Measurements from ENCODE around the gene PAIP2B.
"Not testable (repeated sequence)": the region's sequence is repeated elsewhere in the genome, so short reads cannot be mapped to it uniquely, and the experiment has no call there.

PAIP2B gene

DNA sequence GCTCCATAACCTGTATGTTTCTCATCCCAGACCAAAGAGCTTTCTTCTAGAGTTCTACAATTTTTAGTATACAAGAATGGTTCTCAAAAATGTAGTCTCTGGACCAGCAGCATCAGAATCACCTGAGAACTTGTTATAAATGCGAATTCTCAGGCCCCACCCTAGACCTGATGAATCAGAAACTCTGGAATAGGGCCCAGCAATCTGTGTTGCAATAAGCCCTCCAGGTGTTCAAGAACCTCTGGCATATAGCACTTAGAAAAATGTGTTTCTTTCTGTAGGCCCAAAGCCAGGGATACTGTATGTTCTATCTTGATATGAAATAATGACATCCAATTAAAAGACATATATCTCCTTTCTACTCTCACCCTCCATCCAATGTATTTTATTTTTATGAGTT lies 10.4 kb downstream of the PAIP2B start:
- no peak for DNase-seq

DNA sequence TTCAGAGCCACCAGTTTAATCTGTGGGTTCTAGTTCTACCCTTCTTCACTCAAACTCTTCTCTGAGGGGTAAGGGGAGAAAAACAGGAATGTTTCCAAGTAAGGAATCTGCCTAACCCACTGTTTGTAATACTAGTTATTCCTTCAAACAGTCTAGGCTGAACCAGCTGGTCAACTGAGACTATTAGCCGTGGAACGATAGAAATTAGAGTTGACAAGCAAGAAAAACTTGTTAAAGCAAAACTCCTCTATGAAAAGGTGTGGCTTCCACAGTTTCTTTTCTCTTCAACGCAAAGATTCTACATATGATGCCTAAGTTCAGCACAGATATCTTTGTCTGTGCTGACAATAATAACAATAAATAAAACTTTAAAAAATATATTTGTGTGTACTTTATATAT lies 11.5 kb downstream of the PAIP2B start:
- no peak for DNase-seq

DNA sequence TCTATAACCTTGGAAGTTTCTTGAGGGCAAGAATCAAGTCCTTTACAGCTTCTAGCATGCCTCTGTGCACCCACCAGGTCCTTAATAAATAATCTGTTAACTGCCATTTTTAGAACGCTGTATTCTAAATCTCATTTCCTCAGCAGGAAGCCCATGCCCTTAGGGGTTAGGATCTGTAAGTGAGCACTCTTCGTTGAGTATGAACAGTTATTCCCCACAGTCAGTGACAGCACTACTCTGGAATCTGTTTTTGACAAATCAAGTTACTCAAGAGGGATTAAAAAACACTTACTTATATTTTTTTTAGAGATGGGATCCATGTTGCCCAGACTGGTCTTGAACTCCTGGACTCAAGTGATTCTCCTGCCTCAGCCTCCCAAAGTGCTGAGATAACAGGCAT lies 14.6 kb downstream of the PAIP2B start:
- peak; percentile 11 for DNase-seq

GRCh38 chr2:71210292-71210691 lies 16.6 kb downstream of the PAIP2B start:
- DNase-seq, result no peak

DNA sequence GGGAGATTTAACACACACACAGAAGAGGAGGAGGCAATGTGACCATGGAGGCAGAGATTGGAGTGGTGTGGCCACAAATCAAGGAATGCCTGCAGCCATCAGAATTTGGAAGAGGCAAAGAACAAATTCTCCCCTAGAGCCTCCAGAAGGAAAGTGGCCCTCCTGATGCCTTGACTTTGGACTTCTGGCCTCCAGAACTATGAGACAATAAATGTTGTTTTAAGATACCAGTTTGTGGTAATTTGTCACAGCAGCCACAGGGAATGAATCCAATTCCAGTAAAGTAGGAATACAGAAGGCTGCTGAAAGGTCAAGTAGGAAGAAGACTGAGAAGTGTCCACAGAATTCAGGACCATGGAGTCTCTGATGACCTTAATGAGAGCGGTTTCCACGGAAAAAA lies 18.1 kb downstream of the PAIP2B start:
- no peak for DNase-seq

DNA sequence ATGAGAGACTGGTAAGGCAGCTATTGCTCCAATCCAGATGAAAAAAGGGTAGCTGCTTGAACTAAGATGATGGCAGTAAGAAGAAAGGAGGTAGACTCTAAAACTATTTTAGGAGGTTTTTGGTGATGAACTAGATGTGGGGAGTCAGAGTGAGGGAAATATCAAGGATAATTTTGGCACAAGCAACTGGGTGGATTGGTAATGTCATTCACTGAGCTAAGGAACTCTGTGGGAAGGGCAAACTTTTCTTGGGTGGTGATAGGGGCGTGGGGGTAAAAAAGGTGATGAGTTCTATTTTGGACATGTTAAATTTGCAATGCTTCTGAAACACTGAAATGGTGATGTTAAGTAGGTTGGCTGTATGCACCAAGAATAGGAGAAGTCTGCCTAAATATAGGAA lies 19.3 kb downstream of the PAIP2B start:
- no peak for DNase-seq

- DNase-seq, result no peak
Measured at GRCh38 chr2:71206271-71206670, 20.6 kb downstream of the PAIP2B start.

GRCh38 chr2:71191570-71191943 lies 35.3 kb downstream of the PAIP2B start:
- no peak for DNase-seq

DNA sequence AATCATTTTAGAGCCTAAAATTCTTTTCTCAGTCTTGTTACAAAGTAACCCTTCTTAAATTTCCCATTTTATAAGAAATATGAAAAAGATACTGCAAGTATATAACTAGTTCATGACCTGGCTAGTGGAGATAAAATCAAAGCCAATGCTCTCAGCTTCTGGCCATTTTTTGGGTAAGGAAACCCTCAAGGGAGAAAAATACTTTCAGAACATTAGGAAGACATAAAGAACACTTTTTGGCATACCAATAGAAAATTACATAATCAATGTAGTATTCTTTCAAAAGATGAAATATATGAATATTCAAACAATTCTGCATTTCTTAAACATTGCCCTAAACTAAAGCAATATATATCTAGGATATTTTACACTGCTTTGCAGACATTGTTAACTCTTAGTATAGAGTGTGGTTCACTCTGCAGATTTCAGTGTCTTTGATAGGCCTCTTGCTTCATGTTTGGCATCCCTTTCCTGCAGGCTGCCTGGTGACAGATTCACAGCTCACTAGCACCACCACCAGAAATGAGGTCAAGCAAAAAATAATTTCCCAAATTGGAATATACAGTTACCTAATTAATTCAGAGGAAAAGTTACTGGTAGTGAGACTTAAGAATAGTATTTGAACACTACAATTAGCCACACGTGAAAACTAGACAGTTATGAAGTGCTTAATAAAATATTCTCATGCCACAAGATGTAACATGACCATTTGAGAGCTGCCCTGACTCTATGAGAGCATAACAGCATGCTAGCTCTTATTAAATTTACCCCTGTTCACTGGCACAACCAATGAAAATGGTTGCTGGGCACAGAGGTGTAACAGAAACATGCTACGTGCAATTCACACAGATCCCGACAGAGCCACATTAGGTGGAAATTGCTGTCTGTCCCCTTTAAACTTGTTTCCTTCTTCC lies 36.0 kb downstream of the PAIP2B start:
- peak; percentile 9 for DNase-seq

- DNase-seq, result no peak
Measured at GRCh38 chr2:71187589-71187988, 39.3 kb downstream of the PAIP2B start.

- no peak for DNase-seq
Measured at GRCh38 chr2:71186973-71187372, 39.9 kb downstream of the PAIP2B start.

GRCh38 chr2:71183306-71184115 lies 43.4 kb downstream of the PAIP2B start:
- not testable (repeated sequence) for DNase-seq

DNA sequence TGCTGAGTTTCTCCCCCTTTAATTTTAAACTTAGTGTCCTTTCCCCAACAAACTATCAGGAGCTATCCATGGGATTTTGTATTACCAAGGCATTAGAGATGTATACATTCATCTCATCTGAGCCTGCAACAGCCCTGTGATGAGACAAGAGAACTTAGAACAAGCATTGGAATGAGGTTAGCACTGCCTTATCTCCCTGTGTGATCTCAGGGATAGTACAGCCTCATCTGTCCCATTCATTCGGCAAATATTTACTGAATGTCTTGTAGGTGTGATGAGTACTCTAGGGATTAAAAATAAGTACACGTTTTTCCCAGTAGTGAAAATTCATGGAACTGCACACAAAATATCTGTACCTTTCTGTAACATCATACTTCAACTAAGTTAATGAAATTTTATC lies 45.6 kb downstream of the PAIP2B start:
- no peak for DNase-seq

DNA sequence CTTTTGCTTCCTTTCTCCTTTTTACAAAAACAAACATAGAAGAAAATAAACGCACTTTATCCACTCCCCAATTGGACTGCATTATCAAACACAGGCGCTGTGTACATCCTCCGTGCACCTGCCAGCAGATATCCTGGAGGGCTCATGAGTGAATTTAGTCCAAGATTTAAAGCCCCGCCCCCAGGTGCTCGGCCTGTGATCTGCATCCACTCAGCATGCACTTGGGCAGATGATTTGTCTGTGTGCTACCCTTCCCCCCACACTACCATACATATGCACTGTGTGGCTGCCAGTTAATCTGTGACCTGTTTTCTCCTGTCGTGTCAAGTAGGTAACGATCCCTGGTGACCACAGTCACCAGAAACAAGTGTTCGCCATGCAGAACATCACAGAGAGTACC lies 48.1 kb downstream of the PAIP2B start:
- not testable (repeated sequence) for DNase-seq

DNA sequence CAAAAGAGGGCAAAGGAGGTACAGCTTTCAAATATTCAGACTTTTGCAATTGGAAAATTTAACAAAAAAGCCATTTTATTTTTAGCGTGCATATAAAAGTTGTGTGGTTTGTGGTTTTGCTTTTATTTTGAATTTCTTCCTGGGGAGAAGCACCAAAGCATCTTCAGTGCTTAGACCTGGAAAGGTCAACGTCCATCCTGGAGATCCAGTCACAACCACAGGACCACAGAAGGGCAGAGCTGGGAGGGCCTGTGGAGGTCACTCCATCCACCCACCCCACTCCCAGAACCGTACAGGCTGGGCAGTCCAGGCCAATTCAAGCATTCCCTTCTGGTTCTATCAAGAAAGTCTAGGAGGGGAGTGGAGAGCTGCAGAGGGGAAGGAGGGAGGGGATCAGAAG lies 52.7 kb downstream of the PAIP2B start:
- DNase-seq, result no peak

DNA sequence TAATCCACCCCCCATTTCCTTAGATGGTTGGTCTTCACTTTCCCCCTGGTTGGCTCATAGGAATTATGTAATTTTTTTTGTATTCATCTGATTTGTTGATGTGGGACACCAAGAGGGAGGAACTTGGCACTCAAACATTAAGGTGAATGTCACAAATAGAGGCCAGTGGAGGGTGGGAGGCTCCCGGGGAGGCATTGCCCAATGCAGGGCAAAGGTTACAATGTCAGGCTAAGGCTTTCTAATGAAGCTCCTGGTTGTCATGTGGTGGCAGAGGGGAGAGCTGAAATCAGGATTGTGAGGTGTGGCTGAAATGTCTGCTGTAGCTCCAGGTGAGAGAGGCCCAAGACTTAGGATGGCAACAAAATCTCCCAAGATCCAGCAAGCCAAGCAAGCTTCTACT lies 53.8 kb downstream of the PAIP2B start:
- DNase-seq, result no peak

- no peak for DNase-seq
Measured at GRCh38 chr2:71166812-71167211, 60.1 kb downstream of the PAIP2B start.

- peak; percentile 33 for DNase-seq
Measured at GRCh38 chr2:71157124-71157793, 69.6 kb downstream of the PAIP2B start.

DNA sequence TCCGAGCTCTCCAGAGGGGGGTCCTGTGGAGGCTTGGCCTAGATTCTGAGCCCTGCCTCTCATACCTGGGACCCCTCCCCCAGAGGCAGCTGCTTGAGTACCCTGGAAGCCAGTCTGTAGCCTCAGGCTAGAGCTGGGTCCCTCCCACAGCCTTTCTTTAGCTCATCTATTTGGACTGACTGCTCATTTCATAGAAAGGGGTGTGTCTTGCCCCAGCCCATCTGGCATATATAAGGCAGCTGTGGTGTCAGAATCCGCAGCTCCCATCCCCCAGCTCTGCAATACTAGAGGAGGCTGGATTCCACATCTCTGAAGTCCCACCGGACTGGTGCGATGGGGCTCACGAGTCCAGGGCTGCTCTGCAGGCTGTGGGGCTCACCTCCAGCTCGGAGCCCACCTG lies 70.3 kb downstream of the PAIP2B start:
- peak; percentile 37 for DNase-seq

DNA sequence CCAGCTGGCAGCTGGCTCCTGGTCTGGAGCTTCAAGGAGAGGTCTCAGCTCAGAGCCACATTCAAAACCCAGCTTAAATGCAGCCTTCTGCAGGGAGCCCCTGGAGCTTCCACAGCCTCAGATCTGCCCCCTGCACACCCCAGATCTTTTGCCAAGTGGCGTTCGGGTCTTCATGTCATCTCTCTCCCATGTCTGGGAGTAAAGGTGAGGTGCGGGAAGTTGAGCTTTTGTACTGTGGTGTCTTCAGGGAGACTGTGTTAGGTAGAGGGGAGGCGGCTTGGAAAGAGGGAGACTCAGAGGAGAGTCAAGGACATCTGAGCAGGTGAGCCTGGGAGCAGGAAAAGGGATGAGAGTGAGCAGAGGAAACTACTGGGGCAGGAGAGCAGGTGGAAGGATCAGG lies 71.1 kb downstream of the PAIP2B start:
- DNase-seq, result no peak

- DNase-seq, result no peak
Measured at GRCh38 chr2:71154798-71155197, 72.1 kb downstream of the PAIP2B start.

DNA sequence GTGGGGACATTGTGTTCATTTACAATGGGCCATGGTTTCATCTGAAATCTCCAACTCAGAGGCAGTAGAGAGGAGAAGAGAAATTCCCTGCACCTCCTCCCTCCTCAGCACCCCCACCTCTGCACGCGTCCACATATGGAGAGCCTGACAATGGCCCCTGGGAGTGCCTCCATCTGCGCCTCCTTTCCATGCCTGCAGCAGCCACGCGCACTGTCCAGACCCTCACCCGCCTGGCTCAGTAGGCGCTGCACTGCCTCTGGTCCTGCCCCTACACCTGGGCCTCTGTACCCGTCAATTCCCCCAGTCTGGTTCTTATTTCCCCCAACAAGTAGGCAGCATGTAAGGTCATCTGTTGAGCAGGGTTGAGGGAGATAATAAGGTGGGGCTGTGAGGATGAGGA lies 72.6 kb downstream of the PAIP2B start:
- no peak for DNase-seq

DNA sequence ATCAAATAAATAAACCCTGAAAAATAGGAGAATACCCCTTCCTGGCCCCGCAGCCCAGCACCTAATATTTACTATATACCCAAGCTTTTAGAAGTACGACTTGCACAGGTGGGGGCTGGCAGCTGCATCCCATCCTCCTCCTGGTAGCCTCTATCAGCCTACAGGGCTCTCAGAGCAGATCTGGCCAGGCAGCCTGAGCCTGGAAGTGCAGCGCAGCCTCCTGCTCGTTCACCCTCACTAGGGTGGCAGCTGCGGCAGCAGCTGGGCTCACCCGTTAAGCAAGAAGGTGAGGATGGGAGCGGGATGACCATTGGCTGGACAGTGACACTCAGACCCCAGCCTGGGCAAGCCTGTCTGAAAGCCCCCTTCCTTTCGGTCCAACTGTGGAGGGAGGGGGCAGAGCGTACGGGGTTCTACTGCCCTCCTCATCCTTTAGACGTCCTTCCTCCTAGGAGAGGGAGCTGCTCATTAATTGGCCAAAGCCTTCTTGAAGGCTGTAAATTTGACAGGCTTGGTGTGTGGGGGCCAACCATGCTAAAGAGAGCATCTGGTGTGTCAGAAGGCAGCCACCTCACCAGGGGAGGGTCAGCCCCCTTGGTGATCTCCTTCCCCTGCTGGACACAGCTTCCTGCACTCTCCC lies 73.2 kb downstream of the PAIP2B start:
- no peak for DNase-seq
